Superior temporal gyrus (tissue), 1 donor: Measurements from ENCODE around the gene FXN.
"Not testable (repeated sequence)": the region's sequence is repeated elsewhere in the genome, so short reads cannot be mapped to it uniquely, and the experiment has no call there.

ENCODE experiments used
- DNase-seq: peaks from one replicate; pipeline ENCODE4 v3.0.0-alpha.2; 2016; ENCODE audit errors: extremely low spot score

FXN gene

DNA sequence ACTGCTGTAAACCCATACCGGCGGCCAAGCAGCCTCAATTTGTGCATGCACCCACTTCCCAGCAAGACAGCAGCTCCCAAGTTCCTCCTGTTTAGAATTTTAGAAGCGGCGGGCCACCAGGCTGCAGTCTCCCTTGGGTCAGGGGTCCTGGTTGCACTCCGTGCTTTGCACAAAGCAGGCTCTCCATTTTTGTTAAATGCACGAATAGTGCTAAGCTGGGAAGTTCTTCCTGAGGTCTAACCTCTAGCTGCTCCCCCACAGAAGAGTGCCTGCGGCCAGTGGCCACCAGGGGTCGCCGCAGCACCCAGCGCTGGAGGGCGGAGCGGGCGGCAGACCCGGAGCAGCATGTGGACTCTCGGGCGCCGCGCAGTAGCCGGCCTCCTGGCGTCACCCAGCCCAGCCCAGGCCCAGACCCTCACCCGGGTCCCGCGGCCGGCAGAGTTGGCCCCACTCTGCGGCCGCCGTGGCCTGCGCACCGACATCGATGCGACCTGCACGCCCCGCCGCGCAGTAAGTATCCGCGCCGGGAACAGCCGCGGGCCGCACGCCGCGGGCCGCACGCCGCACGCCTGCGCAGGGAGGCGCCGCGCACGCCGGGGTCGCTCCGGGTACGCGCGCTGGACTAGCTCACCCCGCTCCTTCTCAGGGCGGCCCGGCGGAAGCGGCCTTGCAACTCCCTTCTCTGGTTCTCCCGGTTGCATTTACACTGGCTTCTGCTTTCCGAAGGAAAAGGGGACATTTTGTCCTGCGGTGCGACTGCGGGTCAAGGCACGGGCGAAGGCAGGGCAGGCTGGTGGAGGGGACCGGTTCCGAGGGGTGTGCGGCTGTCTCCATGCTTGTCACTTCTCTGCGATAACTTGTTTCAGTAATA lies at the start of gene FXN:
TSS of gene FXN (plus strand) at position 315 of the 871 bp plus-strand sequence. CDS start at position 346, 31 bp downstream.
- DNase-seq: peak; percentile 76

DNA sequence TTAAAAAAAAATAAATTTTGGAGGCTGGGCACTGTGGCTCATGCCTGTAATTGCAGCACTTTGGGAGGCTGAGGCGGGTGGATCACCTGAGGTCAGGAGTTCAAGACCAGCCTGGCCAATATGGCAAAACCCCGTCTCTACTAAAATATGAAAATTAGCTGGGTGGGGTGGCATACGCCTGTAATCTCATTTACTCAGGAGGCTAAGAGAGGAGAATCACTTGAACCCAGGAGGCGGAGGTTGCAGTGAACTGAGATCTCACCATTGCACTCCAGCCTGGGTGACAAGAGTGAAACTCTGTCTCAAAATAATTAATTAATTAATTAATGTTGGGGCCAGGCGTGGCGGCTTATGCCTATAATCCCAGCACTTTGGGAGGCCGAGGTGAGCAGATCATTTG lies 48.6 kb upstream of the FXN start:
- DNase-seq: not testable (repeated sequence)

DNA sequence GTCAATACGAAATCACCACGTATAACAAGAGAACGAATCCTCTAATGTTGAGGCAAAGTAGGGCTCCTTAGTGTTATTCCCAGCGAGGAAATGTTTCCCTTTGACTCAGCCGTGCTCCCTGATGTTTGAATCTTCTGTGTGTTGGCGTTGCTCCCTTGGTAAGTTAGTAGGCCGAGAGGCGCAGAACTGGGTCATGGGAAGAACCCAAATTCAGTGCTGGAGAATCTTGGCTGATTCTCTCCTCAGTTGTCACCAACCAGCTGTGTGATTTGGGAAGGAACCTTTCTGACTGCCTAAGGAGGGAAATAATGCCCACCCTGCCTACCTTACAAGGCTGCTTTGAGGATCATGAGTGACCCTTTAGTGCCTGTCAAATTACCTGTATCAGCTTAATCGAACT lies 44.1 kb upstream of the FXN start:
- DNase-seq: no peak

DNA sequence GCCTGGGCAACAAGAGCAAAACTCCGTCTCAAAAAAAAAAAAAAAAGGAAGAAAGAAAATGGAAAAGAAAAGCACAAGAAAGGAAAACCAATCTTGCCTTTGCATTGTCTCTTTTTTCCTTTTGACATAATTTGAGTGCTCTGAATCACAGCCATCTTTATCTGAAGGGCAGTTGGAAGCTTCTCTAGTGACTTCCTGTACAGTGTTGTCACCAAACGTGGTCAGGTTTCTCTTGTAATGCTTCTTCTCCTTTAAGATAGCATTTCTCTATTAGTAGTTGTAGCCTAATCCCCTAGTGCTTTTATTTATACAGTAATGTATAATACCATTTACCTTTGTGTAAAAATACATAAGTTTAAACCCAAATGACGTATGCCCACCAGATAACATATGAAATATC lies 39.8 kb upstream of the FXN start:
- no peak for DNase-seq

DNA sequence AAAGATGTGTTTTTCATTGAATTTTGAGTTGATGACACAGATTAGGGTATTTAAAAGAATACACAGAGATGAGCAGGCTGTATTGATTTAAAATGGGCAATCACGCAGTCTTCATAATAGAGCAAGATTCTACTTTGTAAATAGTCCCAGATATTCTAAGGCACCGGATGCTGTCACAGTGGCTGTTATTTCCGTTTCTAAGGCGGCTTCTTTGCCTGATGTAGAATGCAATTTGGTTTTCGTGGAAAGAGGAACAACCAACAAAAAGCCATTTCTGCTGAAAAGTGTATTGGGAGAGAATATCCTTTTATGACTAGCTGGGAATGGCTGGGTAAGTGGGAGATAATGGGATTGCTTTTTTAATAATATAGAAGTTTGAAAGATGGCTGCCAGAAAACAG lies 39.1 kb upstream of the FXN start:
- no peak for DNase-seq

DNA sequence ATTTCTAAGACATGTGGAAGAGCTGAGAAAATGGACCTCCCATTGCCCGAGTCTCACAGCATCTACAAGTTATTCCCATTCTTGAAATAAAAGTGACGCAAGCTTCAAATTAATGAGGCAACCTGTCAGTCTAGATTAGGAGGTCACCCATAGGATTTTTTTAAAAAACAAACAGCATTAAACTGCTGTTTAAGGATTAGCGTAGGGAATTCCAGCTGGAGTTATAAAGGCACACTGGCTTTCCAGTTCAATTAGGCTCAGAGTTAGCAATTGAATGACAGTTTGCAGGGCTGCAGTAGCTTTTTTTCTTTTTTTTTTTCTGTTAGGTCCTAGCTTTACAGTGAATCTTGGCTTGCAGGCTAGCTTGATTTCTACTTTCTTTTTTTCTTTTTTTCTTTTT lies 37.9 kb upstream of the FXN start:
- DNase-seq: no peak

DNA sequence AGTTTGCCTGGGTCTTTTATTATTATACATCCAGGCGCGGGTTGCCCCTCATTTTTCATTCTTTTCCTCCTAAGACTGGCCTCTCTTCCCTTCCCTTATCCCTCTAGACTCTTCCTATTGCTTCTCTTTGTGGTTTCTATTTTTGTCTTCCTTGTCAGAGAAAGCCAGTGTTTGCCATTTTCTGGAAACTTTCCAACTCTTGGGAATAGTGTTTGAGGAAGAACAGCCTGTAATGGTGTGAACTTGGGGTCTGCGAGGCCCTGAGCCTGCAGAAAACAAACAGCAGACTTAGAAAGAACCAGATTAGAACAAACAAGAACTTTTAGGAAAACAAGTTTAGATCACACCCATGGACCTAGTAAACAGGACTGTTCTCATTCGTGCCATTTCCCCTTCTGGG lies 37.2 kb upstream of the FXN start:
- DNase-seq: no peak

DNA sequence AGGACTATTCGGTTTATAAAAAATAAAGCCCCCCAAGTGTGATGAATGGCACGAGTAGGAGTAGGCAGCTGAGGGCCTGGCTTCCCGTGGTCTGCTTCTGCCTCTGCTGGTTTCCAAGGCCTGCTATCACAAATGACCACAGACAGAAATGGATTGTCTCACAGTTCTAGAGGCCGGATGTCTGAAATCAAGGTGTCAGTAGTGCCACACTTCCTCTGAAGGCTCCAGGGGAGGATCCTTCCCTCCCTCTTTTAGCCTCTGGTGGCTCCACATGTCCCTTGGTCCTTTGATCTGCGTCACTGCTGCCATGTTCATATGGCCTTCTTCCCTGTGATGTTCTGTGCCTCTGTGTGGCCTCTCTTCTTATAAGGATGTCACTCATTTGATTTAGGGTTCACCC lies 36.7 kb upstream of the FXN start:
- no peak for DNase-seq

DNA sequence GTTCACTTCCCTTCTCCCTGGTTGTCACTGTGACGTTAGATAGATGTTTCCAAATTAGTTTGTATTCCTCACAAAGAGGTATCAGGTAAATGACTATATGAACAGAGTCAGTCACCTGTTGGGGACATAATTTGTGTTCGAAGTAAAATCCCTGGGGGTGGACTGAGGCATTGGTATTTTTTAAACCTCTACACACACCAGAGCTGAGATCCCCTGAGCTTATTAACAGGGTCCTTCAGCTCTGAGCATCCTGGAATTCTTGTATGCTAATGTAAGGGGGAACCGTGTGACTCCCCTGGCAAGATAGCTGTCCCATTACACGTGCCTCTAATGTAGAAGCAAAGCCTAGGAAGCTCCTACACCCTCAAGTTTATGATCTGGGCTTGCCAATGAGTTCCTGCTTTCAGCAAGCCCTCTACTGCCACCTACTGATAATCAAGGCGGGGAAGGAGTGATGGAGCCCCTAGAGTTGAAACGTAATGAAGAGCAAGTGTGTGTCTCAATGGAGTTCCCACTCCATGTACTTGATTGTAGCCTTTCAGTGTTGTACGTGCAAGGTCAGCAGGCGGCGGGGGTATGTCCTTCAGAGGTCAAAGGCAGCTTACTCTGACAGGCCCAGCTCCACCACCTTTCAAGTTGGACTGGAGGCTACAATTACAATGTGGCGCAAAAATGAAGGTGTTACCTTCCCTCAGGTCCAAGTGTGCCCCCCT lies 36.0 kb upstream of the FXN start:
- DNase-seq: peak; percentile 86

DNA sequence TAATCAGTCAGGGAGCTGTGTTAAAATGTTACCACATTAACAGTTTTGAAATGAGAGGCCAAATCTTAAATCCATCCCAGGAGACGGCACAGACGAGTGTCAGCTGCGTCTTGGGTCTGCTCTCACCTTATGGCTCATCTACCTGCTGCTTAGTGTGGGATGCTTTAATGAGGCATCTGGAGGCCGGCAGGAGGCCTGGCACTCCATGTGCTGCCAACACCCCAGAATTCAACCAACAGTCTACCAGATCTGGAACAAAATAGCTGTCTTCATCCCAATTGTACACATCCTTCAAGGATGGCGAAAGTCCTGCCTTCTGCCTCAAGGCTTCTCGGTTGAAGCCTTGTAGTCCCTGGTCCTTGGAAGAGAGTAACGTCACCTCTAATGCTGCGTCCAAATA lies 33.6 kb upstream of the FXN start:
- no peak for DNase-seq

DNA sequence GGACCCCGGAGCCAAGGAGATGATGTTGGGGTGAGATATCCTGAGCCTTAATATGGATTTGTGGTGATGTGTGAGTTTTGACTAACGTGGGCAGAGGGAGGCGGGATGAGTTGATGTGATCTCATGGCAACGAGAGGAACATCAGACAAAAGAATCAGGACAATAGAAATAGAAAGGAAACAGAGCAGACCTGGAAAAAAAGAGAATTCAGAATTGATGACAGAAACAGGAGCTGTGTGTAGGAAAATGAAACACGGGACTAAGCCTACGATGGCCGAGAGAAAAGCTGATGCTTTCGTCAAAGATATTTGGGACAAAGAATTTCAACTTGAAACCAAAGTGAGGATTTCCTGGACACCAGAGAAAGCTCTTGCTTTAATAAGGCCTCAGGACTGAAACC lies 32.5 kb upstream of the FXN start:
- no peak for DNase-seq

DNA sequence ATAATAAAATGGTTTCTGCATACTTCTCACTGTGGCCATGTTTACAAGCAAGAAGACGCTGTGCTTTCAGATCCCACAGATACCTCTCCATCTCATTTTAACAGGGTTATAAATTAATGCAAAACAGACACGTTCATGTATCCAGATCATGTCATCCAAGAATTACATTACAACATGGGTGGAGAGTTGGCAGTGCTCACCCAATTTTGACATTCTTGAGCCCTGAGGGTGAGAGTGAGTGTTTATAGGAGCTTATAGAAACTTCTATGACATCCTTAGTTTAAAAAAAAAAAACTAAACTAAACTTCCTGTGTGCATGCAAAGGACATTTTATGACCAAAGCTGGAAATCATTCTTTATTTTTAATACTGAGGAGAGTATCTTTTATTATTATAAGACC lies 30.7 kb upstream of the FXN start:
- DNase-seq: no peak

DNA sequence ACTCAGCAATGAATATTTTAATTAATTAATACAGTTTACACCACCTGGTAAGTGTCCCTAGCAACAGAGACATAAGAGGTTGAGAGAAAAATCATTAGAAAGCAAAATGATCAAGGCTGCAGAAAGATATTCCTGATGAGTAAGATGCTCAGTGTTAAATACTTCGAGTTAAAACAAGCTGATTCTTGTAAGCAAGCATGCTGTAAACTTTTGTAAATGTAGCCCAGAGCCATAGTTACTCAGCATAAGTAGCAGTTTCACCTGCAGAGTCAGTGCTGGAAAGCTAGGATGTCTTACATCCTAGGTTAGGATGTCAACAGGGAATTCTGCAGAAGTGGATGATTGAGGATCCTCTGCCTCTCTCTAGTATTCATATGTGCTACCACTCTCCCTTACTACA lies 25.8 kb upstream of the FXN start:
- DNase-seq: no peak

DNA sequence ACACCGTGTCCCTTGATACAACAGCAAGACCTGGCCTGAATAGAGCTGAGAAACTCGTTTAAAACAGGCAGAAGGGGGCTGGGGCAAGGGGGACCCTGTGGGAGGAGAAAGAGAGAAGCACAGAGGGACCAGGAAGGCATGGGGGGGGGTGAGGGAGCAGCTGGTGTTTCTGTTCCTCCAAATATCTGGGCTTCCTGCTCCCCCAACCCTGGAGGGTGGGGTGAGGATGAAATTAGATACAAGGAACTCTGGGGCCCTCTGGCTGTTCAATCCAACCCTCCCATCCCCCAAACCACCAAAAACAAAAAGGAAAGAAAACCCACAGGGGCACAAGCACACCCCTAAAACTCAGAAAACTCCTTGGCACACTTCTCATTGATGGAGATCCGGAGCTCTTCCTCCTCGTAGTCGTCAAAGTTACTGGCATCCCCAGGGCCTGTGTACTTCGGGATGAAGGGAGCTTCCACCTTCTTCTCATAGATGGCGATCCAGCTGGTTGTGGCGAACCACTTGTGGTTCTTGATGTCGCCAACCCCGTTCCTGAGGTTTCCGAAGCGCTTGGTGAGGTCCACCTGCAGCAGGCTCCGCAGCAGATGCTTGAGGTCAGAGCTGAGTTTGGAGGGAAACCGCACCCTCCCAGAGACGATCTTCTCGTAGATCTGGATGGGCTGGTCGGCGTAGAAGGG lies 22.7 kb upstream of the FXN start:
- DNase-seq: no peak

DNA sequence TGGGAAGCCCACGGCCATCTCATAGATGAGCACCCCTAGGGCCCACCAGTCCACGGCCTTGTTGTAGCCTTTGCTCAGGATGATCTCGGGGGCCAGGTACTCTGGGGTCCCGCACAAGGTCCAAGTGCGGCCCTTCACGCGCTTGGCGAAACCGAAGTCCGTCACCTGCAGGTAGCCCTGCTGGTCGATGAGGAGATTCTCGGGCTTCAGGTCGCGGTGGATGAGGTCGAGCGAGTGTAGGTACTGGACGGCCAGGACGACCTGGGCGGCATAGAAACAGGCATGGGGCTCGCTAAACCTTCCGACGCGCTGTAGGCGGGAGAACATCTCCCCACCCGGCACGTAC lies 22.2 kb upstream of the FXN start:
- DNase-seq: no peak

DNA sequence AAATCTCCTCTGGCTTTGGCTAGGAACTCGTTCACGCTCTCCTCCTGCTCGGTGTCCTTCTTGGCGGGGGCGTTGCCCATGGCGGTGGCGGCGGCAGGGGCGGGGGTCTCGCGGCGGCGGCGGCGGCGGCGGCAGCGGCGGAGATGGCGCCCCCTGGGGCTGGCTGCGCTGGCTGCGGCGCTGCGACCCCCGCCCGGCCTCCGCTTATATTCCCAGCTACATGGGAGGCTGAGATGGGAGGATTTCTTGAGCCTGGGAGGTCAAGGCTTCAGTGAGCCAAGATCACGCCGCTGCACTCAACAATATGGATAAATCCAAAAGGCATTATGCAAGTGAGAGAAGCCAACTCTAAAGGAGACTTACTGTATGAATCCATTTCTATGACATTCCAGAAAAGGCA lies 21.5 kb upstream of the FXN start, which contains the start of gene PRKACG:
TSS of gene PRKACG (minus strand) at position 101 of the 400 bp plus-strand sequence. CDS start at position 80, 21 bp downstream.
- no peak for DNase-seq

DNA sequence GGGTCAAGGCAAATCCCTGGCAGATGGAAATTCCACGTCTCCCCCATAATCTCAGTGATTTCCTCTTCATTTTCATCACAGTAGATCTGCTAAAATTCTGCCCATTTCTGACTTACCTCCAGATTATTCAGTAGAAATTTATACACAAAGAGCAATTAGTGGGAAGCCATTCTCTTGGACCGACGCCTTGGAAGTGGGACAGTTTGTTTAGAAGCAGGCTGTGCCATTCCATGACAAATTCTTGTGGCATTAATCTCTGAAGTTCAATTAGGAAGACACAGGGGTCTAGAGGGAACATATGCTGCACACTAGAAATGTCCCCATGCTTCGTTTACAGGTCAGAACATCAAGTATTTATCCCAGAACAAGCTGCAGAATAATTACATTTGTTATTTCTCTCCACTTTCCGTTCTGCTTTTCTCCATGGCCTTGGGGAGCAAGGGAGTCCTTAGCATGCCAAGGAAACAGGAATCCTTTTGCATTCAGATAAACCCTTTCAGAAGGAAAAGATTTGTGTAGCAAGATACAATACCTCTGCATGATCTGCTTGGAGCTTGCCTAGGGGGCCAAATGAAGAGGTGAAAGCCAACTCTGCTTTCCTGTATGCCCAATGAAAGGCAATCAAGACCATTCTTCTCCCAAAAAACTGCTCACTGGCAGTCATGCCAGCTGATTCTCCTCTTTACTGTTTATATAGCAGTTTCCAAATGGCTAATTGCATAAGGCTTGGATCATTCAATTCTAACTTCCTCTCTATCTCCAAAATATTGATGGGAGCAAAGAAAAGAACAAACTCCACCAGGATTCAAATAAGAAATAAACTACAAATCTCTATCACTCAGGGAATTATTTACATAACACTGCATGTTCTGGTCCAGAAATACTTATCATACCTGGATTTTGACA lies 19.1 kb upstream of the FXN start:
- no peak for DNase-seq

DNA sequence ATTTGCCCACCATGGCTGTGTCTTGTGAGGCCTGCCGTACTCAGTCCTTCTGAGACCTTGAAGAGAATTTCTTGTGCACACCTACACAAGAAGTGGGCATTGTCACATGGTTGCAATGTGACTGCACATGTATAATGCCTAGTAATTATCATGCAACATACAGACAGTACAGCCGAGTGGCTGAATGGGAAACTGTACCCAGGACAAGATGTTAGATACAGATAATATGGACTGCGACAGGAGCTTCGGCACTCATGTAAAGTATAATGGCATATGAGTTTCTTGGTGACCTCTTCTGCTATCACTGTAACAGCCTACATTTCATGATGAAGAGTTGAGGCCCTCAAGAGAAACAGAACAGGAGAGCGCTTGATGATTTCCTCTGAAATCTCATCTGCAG lies 16.8 kb upstream of the FXN start:
- no peak for DNase-seq

DNA sequence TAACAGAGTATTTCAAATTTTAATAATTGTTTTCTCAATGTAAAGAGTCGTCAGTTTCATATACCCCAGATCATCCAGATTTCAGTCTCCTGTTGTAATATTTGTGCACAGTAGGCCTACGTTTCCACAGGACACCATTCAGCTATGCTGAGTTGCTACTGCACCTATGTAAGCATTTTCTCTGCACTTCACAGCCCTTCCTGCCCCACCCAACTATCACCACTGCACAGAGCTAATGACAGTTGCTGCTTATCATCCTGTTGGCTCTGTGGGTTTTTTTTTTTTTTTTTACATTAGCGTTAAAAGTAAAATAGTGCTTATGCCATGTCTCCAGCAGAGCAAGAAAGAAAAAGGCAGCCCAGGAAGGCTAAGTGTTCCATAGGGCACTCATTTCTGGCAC lies 15.7 kb upstream of the FXN start:
- DNase-seq: no peak

DNA sequence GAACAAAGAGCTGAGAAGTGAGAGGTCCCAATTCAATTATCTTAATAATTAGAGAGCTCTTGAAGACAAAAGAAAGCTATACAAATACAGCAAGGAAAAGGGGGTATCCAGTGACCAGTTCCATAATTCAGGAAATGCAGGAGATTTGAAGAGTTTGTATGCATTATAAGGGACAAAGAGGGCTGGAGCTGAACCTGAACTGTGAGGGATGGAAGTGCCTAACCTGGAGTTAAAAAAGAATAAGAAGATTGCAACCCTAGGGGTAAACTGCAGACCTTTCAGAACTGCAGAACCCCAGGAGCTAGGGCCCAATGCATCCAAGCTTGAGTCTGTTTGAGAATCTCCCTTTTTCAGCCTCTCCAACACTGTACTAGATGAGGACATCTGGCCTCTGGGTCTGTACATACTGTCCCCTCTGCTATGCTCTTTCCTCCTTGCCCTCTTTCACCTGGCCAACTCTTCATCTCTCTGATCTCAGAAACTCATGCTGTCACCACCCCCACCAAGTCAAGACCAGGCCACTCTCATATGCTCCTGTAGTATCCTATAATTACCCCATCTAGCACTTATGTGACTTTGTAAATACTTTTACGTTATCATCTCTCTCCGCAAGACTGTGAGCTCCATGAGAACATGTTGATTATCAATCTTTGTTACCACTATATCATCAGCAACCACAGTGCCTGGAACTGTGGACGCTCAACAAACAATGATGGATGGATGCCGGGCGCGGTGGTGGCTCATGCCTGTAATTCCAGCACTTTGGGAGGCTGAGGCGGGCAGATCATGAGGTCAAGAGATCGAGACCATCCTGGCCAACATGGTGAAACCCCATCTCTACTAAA lies 15.0 kb upstream of the FXN start:
- DNase-seq: no peak

DNA sequence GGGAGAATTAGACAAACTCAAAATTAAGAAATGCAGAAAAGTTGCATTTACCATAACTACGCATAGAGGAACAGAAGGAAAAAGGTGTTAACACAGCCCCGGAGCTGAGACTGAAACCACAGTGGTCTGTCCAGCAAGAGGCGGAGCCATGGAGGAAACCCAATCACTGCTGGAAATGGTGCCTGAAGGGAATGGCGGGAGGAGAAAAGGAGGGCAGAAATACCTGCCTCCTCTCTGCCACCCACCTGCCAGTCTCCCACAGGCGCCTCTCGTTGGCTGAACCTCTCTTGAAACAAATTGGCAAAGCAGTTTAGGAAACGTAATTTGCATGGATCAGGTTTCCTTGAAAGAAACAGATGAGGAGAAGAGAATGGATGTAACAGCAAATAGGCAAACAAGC lies 11.9 kb upstream of the FXN start:
- DNase-seq: no peak
